NCI-H146 (cell line): ENCODE measurements around the gene KCNQ1OT1.

Experiments used
- DNase-seq: peaks from one replicate; lab custom pipeline; 2025; lab: John Stamatoyannopoulos, UW

Gene KCNQ1OT1

GRCh38 chr11:2737226-2737590 is 37.4 kb upstream of the KCNQ1OT1 start:
- DNase-seq = no peak

- no peak for DNase-seq
Measured at GRCh38 chr11:2736577-2737225, 36.9 kb upstream of the KCNQ1OT1 start.

- DNase-seq = no peak
Measured at GRCh38 chr11:2735053-2735589, 35.3 kb upstream of the KCNQ1OT1 start.

- no peak for DNase-seq
Measured at GRCh38 chr11:2734181-2735052, 34.6 kb upstream of the KCNQ1OT1 start.

- no peak for DNase-seq
Measured at GRCh38 chr11:2732940-2733628, 33.3 kb upstream of the KCNQ1OT1 start.

GRCh38 chr11:2732261-2732939 is 32.6 kb upstream of the KCNQ1OT1 start:
- DNase-seq = no peak

GRCh38 chr11:2731130-2732125 is 31.6 kb upstream of the KCNQ1OT1 start:
- DNase-seq = no peak

- DNase-seq = no peak
Measured at GRCh38 chr11:2730272-2731129, 30.7 kb upstream of the KCNQ1OT1 start.

- no peak for DNase-seq
Measured at GRCh38 chr11:2729841-2730240, 30.0 kb upstream of the KCNQ1OT1 start.

GRCh38 chr11:2728663-2729332 is 29.0 kb upstream of the KCNQ1OT1 start:
- no peak for DNase-seq

- no peak for DNase-seq
Measured at GRCh38 chr11:2728128-2728662, 28.4 kb upstream of the KCNQ1OT1 start.

GRCh38 chr11:2726964-2727363 is 27.2 kb upstream of the KCNQ1OT1 start:
- DNase-seq = no peak

GRCh38 chr11:2725368-2726300 is 25.8 kb upstream of the KCNQ1OT1 start:
- no peak for DNase-seq

- no peak for DNase-seq
Measured at GRCh38 chr11:2724653-2725367, 25.0 kb upstream of the KCNQ1OT1 start.

GRCh38 chr11:2724104-2724503 is 24.3 kb upstream of the KCNQ1OT1 start:
- no peak for DNase-seq

GRCh38 chr11:2722955-2723354 is 23.2 kb upstream of the KCNQ1OT1 start:
- DNase-seq = no peak
